IPS-NIHi7 (cell line): ENCODE results near the gene SMIM12.

Source experiments
- DNase-seq: peaks from one replicate; pipeline ENCODE4 v3.0.0; 2012; ENCODE audit warnings: mixed read lengths; ENCODE audit errors: extremely low spot score

Gene SMIM12

GRCh38 chr1:34874296-34874952, 14.9 kb upstream of the SMIM12 start:
- no peak for DNase-seq

GRCh38 chr1:34872133-34872503, 12.6 kb upstream of the SMIM12 start:
- no peak for DNase-seq

- no peak for DNase-seq
Observed at GRCh38 chr1:34871443-34872132, 12.0 kb upstream of the SMIM12 start.

- DNase-seq: no peak
Observed at GRCh38 chr1:34870395-34870794, 10.8 kb upstream of the SMIM12 start.

- no peak for DNase-seq
Observed at GRCh38 chr1:34869760-34870159, 10.2 kb upstream of the SMIM12 start.

GRCh38 chr1:34868230-34869049, 8.9 kb upstream of the SMIM12 start:
- DNase-seq: no peak

- DNase-seq: no peak
Observed at GRCh38 chr1:34867415-34867814, 7.9 kb upstream of the SMIM12 start.

- DNase-seq: no peak
Observed at GRCh38 chr1:34866762-34867109, 7.2 kb upstream of the SMIM12 start.

GRCh38 chr1:34865981-34866761, 6.6 kb upstream of the SMIM12 start:
- DNase-seq: peak; percentile 87

- DNase-seq: no peak
Observed at GRCh38 chr1:34865573-34865972, 6.0 kb upstream of the SMIM12 start.

GRCh38 chr1:34864759-34865158, 5.2 kb upstream of the SMIM12 start:
- no peak for DNase-seq

GRCh38 chr1:34863501-34863900, 4.0 kb upstream of the SMIM12 start:
- no peak for DNase-seq

- no peak for DNase-seq
Observed at GRCh38 chr1:34858901-34859445, 576 bp downstream of the SMIM12 start.

- DNase-seq: no peak
Observed at GRCh38 chr1:34856697-34857096, 2.9 kb downstream of the SMIM12 start.

GRCh38 chr1:34852677-34853217, 6.8 kb downstream of the SMIM12 start:
- peak; percentile 96 for DNase-seq

GRCh38 chr1:34851431-34852105, 8.0 kb downstream of the SMIM12 start:
- no peak for DNase-seq

- DNase-seq: no peak
Observed at GRCh38 chr1:34850382-34850781, 9.2 kb downstream of the SMIM12 start.

GRCh38 chr1:34847094-34847493, 12.5 kb downstream of the SMIM12 start:
- no peak for DNase-seq

GRCh38 chr1:34846265-34846664, 13.3 kb downstream of the SMIM12 start:
- DNase-seq: no peak

GRCh38 chr1:34845131-34845901, 14.2 kb downstream of the SMIM12 start:
- peak; percentile 30 for DNase-seq
